ENCODE data around the gene TLK2. TPM values are rescaled to one million over a fixed set of nuclear protein-coding genes. Genes with fewer than 3 reads are reported as not detected.
A peak's percentile ranks its signal among the peaks of the same experiment; 100 is the strongest.
"Not testable (repeated sequence)": the region's sequence is repeated elsewhere in the genome, so short reads cannot be mapped to it uniquely, and the experiment has no call there.

The TLK2 gene
- total and polyA plus RNA-seq, 9 donors, result 23.4 to 50.2 (median 35.7) TPM

- Histone ChIP-seq H3K4me1 (ENCODE audit: insufficient read depth) (no peaks in the 10 kb centered on the region), H3K4me3 (no peak overlapping the region), H3K27ac (no peak overlapping the region), H3K9me3 (no peaks in the 10 kb centered on the region), H3K27me3 (no peaks in the 10 kb centered on the region), H3K36me3 (no peaks in the 10 kb centered on the region)
- intact Hi-C loops (cut with DNase I), result no loop called here
- WGBS, 3 donors, result 90 to 93% (median 91%) methylated on average over 7 of the region's 7 CpGs
- DNase-seq, result no peak
- TF ChIP-seq CTCF (IDR thresholded peaks at IDR 0.05), result no peak
- no peak for TF ChIP-seq EP300 (IDR thresholded peaks at IDR 0.05)
- no peak for TF ChIP-seq POLR2A (IDR thresholded peaks at IDR 0.05)
Measured at GRCh38 chr17:62456016-62456415, 22.6 kb upstream of the TLK2 start.

GRCh38 chr17:62458483-62458882, 20.1 kb upstream of the TLK2 start:
- H3K27me3 ChIP-seq; H3K4me1 ChIP-seq (ENCODE audit: insufficient read depth); H3K36me3 ChIP-seq; H3K4me3 ChIP-seq; H3K9me3 ChIP-seq; DNase-seq; intact Hi-C loops (cut with DNase I); H3K27ac ChIP-seq: not testable (repeated sequence)
- 79 to 85% (median 80%) methylated on average over 10 of the region's 10 CpGs for WGBS, 3 donors

- H3K4me1 ChIP-seq (ENCODE audit: insufficient read depth); H3K4me3 ChIP-seq; H3K27me3 ChIP-seq; H3K36me3 ChIP-seq; H3K9me3 ChIP-seq; DNase-seq; H3K27ac ChIP-seq; intact Hi-C loops (cut with DNase I): not testable (repeated sequence)
- 52 to 73% (median 67%) methylated on average over 3 of the region's 3 CpGs for WGBS, 3 donors
Measured at GRCh38 chr17:62464422-62464821, 14.2 kb upstream of the TLK2 start.

GRCh38 chr17:62465271-62465670, 13.4 kb upstream of the TLK2 start:
- H3K36me3 ChIP-seq; DNase-seq; H3K9me3 ChIP-seq; H3K4me3 ChIP-seq; H3K4me1 ChIP-seq (ENCODE audit: insufficient read depth); H3K27me3 ChIP-seq; H3K27ac ChIP-seq; intact Hi-C loops (cut with DNase I): not testable (repeated sequence)
- 93 to 96% (median 95%) methylated on average over 7 of the region's 7 CpGs for WGBS, 3 donors

GRCh38 chr17:62470666-62471379, 7.8 kb upstream of the TLK2 start:
- peak; percentile 76 to 85 (median 79) for DNase-seq
- H3K27ac ChIP-seq; H3K27me3 ChIP-seq; H3K9me3 ChIP-seq; H3K4me1 ChIP-seq (ENCODE audit: insufficient read depth); H3K36me3 ChIP-seq; intact Hi-C loops (cut with DNase I); H3K4me3 ChIP-seq: not testable (repeated sequence)
- 33 to 40% (median 39%) methylated on average over 6 of the region's 8 CpGs for WGBS, 3 donors

- H3K4me3 ChIP-seq; DNase-seq; intact Hi-C loops (cut with DNase I); H3K27ac ChIP-seq; H3K36me3 ChIP-seq; H3K9me3 ChIP-seq; H3K4me1 ChIP-seq (ENCODE audit: insufficient read depth); H3K27me3 ChIP-seq: not testable (repeated sequence)
- WGBS, 3 donors, result 33 to 55% (median 52%) methylated on average over 9 of the region's 9 CpGs
Measured at GRCh38 chr17:62471380-62471880, 7.2 kb upstream of the TLK2 start.

GRCh38 chr17:62473030-62473982, 5.3 kb upstream of the TLK2 start:
- H3K36me3 ChIP-seq; H3K4me1 ChIP-seq (ENCODE audit: insufficient read depth); intact Hi-C loops (cut with DNase I); DNase-seq; H3K4me3 ChIP-seq; H3K9me3 ChIP-seq; H3K27me3 ChIP-seq; H3K27ac ChIP-seq: not testable (repeated sequence)
- WGBS, 3 donors, result 86 to 91% (median 87%) methylated on average over 8 of the region's 8 CpGs

- 66 to 75% (median 72%) methylated on average over 8 of the region's 8 CpGs for WGBS, 3 donors
- H3K27me3 ChIP-seq; H3K9me3 ChIP-seq; intact Hi-C loops (cut with DNase I); DNase-seq; H3K4me1 ChIP-seq (ENCODE audit: insufficient read depth); H3K4me3 ChIP-seq; H3K36me3 ChIP-seq: not testable (repeated sequence)
- H3K27ac ChIP-seq, result peak overlapping the region in 1 of 2 donors; percentile 93
Measured at GRCh38 chr17:62477111-62477510, 1.5 kb upstream of the TLK2 start.

GRCh38 chr17:62477718-62478408, 762 bp upstream of the TLK2 start:
- H3K36me3 ChIP-seq; intact Hi-C loops (cut with DNase I); H3K9me3 ChIP-seq; H3K27me3 ChIP-seq; H3K4me1 ChIP-seq (ENCODE audit: insufficient read depth): not testable (repeated sequence)
- H3K27ac ChIP-seq, result peak overlapping the region; percentile 93 to 94
- peak overlapping the region; percentile 49 for H3K4me3 ChIP-seq
- DNase-seq, result peak; percentile 43 to 73 (median 62)
- WGBS, 3 donors, result 0 to 1% (median 1%) methylated on average over 48 to 61 of the region's 61 CpGs
